ENCODE measurements around the gene KATNAL2.
"Not testable (repeated sequence)": the region's sequence is repeated elsewhere in the genome, so short reads cannot be mapped to it uniquely, and the experiment has no call there.

KATNAL2 gene

DNA sequence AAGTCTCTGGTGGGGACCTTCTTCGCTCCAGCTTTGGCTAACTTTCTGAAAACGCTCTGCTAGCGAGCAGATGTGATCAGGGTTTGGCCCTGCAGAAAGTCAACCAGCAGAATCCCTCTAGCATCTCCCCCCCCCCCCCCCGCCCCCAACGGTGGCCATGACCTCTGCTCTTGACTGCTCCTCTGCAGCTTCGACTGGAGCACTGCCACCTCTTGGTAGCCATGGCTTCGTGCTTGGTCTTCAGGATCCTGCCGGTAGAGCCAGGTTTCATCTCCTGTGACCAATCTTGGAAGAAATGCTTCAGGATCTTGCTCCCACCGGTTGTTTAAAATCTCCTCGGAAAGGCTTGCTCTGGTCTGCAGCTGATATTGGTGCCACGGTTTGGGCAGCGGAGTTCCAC lies 113.5 kb downstream of the KATNAL2 start:
- DNase-seq (ENCODE audit: extremely low read depth in 1 of 2, low read depth in 1 of 2) = not testable (repeated sequence)

DNA sequence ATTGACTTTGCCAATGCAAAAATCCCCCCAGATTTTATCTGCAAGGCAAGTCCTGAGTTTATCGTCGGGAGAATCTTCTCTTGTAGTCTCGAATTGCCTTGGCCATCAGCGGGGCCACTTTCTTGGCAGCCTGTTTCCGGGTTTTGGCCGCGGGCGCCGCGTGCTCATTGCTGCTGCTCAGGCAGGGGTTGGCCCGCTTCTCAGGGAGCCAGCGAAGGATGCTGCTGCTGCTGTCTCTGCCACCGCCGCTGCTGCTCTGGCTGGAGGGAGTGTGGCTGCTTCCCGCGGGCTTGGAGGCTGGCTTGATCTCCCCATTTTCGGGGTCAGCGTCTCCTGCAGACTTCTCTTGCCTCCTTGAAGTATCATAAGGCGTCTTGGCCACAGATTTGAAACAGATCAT lies 115.5 kb downstream of the KATNAL2 start:
- DNase-seq (ENCODE audit: extremely low read depth in 1 of 2, low read depth in 1 of 2) = no peak

DNA sequence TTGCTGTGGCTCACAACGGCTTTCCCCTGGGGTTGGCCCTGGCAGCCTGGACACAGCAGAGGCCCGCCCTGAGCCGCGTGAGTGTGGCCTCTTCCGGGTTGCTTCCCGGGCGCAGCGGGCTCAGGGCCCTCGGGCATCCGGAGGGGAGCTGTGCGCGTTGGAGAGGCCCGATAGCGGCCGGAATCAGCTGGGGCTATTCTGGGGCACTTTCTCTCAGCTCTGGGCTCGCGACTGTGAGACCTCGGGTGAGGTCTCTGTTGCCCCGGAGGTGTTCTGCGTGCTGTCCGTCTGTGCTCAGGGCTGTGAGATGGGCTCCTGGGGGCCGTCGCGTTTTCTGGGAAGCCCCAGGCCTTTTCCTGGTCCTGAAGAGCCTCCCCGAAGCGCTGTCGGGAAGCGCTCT lies 117.2 kb downstream of the KATNAL2 start:
- not testable (repeated sequence) for DNase-seq (ENCODE audit: extremely low read depth in 1 of 2, low read depth in 1 of 2)

DNA sequence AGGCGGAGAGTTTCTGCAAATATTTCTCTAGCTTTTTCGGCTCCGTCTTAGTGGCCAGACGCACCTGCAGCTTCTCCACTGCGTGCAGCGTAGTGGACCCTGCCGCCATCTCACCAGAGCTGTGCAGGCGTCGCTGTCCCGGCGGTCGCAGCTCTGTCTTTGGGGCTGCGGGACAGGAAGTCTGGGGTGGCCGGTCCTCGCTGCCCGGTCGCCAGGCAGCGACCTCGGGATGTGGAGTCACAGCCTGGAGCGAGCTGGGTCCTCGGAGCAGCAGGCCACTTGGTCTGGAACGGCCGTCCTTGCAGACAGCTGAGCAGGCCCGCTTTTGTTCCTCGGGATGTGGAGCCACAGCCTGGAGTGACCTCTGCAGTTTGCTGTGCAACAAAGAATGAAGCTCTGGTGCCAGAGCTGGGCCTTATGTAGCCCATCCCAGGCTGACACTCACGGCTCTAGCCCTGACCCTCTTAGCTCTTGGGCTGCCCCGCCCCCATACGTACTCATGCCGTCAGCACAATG lies 117.8 kb downstream of the KATNAL2 start, which contains the start of gene ELOA2:
TSS of gene ELOA2 (minus strand) at position 466 of the 516 bp plus-strand sequence. CDS start at position 109, 357 bp downstream.
- DNase-seq (ENCODE audit: extremely low read depth in 1 of 2, low read depth in 1 of 2) = no peak

DNA sequence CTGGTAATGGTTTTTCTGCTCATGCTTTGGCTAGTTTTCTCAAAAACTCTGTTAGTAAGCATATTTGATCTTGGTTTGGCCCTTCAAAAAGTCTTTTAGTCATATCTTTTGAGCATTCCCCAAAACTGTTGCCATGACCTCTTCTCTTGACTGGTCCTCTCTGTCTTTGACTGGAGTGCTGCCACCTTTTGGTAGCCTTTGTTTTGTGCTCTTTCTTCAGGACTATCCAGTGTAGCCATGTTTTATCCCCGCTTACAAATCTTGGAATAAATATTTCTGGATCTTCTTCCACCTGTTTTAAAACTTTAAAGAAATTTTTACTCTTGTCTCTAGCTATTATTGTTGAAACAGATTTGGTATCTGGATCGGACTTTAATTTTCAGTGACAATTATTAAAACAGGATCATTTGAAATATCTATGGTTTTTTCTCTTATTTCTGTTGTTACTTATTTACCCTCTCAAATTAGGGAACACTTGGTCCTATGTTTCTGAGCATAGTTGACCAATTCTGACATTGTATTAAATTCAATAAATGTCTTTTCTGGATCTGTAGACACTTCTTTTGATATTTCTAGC lies 119.0 kb downstream of the KATNAL2 start:
- DNase-seq (ENCODE audit: extremely low read depth in 1 of 2, low read depth in 1 of 2) = no peak

DNA sequence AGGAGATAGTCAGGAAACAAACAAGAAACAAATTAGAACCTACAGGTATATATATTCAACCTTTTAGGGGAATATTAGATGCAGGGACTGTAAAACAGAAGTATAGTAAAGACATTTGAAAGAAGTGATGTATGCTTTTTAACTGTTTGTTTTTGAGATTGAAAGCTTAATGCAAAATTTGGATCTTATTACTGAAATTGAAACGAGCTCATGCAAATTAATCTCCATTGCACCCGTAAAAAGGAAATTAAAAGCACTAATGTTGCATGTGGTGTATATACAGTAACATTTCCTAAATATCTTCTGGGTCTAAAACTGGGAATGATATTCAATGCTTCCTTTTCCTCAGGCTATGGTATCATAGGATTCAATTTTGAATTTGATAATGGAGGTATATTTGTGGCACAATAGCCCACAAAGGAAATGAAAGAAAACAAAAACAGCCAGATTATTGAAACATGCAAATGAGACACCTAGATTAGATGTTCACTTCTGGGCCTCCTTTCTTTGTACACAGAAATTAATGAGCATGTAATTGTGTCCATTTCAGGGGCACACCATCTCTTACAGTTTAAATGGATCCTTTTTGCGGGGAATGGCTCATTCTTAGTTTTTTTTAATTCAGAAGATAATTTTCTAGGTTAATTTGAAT lies 119.7 kb downstream of the KATNAL2 start:
- no peak for DNase-seq (ENCODE audit: extremely low read depth in 1 of 2, low read depth in 1 of 2)

DNA sequence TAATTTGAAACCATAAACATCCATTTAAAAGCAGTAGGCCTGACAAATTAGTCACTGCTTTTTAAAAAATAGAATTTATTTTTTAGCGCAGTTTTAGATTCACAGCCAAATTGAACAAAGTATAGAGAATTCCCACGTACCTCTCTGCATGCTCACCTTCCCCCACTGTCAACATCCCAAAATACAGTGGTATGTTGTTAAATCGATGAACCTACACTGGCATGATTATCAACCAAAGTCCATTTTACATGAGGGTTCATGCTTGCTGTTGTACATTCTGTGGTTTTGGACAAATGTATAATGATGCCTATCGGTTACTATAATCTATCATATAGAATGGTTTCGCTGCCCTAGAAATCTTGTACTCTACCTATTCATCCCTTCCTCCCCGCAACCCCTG lies 123.6 kb downstream of the KATNAL2 start:
- no peak for DNase-seq (ENCODE audit: extremely low read depth in 1 of 2, low read depth in 1 of 2)

DNA sequence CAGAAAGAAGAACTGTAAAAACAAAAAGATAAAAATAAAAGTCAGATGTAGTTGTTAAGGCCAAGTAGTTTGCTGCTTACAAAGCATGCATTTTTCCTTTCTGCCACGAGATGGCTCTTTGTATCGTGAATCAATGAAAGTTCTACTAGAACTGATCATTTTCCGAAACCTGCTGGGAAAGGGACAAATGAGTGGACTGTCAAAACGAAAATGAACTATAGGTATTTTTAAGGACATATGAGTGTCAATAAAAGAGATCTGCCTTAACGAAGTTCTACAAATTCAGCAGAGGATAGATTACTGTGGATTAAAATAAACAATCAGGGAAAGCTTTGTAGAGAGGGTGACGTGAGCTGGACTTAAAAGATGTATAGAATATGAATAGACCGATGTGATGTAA lies 133.1 kb downstream of the KATNAL2 start:
- no peak for DNase-seq (ENCODE audit: extremely low read depth in 1 of 2, low read depth in 1 of 2)

DNA sequence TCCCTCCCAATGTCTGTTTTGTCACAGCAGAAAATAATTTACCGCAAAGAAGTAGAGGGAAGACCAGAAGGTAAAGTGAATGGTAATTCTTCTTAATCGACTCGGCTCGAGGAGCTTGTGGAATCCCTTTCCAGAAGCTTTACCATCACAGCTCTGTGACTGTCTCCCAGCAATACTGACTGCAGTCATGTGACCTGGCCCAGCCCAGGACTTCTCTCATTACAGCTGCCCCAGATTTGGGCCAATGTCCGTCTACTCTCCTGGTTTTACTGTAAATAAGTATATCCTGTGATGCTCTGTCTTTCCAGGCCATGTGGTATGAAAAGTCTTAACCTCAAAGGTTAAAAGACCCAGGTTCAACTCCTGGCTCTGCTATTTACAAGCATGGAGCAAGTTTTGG lies 137.0 kb downstream of the KATNAL2 start:
- DNase-seq (ENCODE audit: extremely low read depth in 1 of 2, low read depth in 1 of 2) = no peak

DNA sequence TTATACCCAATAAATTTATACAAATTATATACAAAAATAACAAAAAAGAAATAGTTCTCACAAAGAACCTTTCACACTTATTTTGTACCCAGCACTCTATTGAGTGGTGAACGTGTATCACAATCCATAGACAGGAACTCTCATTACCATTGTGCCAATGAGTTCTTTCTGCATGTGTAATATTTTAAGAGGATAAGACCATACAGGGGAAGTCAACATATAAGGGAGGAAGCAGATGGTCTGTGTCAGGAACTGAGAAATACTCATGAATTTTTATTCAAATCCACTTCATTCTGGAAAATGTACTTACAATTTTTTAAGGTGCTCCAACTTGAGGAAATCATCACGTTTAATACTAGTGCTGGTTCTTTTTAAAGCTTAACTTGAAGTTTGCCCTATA lies 145.1 kb downstream of the KATNAL2 start:
- no peak for DNase-seq (ENCODE audit: extremely low read depth in 1 of 2, low read depth in 1 of 2)

DNA sequence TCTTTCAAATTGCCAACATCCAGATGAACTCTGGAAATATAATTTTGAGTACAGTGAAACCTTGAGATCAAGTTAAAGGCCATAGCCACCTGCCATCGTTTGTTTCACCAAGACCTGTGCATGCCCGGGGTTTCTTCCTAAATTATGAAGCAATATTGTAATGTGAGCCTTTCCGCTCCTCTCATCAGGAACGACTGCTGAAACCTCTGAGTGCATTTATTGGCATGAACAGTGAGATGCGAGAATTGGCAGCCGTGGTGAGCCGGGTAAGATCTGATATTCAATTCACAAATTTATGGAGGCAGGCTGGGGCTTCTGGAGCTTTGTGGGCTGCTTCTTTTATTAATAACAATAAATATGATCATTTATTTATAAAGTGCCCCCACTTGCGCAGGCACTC lies 145.7 kb downstream of the KATNAL2 start:
- no peak for DNase-seq (ENCODE audit: extremely low read depth in 1 of 2, low read depth in 1 of 2)

DNA sequence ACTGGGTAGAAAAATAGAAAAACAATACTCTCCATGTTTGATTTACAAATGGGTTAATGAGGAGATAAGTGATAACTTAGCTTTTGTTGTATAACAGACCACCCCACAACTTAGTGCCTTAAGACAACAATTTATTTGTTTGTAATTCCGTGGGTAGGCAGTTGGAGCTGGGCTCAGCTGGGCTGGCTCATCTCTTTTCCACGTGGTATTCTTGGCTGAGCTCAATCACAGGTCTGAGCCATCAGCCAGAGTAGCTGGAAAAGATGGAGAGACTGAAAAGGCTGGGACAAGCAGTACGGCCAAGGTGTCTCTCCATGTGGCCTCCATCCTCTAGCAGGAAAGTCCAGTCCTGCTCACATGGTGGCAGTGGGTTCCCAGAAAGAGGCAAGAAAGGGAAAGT lies 150.2 kb downstream of the KATNAL2 start:
- no peak for DNase-seq (ENCODE audit: extremely low read depth in 1 of 2, low read depth in 1 of 2)

DNA sequence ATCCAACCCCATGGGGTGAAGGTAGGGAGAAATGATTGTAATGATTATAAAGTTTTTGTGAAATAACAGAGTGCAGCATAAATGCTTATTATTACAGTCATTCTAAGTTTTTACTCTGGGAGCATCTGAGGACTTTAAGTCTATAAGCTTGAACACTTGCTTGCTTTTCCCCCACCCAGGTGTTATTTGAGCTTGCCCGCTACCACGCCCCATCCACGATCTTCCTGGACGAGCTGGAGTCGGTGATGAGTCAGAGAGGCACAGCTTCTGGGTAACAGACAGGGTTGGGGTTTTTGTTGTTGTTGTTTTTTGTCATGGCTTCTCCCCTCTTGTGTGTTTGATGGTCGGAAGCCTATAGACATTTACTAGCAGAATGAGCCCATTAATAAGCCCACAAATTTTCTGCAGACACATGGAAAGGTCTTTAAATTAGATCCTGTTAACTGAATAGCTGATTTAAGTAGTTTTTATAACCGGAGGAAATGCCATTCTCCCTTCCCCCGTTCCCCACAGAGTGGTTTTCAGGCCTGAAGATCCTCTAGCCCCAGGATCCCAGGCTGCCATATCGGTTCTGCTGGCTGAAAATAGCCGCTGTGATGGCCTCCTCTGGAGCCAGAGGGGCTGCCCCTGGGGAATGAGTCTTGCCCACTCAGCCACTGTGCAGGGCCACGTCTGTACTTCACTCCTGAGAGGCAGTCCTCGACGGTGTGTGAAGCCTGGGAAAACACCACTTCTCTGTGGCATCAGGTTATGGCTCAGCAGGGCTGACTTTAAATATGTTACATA lies 157.9 kb downstream of the KATNAL2 start:
- DNase-seq (ENCODE audit: extremely low read depth in 1 of 2, low read depth in 1 of 2) = no peak

DNA sequence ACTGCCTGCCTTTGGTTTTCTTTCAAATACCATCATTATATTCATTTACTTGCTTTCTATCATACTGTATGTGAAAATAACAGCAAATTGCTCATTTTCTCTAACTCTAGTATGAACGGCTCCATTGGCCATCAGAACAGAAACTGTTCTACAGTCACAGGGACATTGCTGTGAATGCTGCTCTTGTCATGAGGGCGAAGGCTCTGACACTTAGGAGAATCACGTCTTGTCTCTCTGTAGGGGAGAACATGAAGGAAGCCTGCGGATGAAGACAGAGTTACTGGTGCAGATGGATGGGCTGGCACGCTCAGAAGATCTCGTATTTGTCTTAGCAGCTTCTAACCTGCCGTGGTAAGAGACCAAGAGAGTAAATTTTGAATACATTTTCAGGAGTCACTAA lies 159.7 kb downstream of the KATNAL2 start:
- no peak for DNase-seq (ENCODE audit: extremely low read depth in 1 of 2, low read depth in 1 of 2)

DNA sequence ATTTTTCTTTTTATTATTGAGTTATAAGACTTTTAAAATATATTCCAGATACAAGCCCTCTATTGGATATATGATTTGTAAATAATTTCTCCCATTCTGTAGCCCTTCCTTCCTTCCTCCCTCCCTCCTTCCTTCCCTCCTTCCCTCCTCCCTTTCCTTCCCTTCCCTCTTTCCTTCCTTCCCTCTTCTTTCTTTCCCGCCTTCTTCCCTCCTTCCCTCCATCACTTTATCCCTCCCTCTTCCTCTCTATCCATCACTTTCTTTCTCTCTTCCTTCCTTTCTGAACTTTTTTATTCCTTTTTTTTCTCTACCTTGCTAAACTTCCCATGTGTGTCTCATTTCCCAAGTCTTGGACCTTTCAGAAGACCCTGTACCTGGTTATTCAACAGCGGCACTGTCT lies 163.5 kb downstream of the KATNAL2 start:
- DNase-seq (ENCODE audit: extremely low read depth in 1 of 2, low read depth in 1 of 2) = no peak

DNA sequence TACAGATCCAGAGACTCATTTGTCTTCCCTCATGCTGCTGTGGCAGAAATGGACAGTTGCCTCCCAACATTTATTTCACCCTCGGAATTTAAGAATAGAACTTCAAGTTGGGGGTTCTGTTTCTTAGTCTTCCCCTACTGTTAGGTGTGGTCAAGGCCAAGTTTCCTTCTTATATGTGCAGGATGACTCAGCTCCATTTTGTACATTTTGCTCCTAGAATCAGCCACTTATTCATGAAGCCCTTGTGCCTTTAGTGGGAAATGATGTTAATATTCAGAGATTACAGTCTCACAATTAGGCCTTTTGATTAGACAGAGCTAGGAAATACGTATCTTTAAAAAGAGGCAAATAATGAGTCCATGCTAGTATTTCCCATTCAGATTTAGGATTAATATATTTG lies 164.2 kb downstream of the KATNAL2 start:
- no peak for DNase-seq (ENCODE audit: extremely low read depth in 1 of 2, low read depth in 1 of 2)

DNA sequence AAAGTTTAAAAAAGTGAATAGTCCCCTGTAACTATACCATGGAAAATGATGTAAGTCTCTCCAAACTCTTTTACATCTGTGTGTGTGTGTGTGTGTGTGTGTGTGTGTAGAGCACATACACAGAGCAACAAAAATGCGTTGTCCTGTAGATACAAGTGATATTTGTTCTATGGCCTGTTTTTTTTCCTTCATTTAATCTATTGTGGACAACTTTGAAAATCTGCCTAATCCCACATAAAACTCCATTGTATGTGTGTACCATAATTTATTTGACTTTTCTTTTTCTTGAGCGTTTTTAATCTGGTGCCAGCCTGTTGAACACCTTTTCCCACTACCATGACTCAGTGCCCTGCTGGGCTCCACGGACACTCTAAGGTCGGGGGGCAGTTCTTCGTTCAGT lies 170.3 kb downstream of the KATNAL2 start:
- no peak for DNase-seq (ENCODE audit: extremely low read depth in 1 of 2, low read depth in 1 of 2)

DNA sequence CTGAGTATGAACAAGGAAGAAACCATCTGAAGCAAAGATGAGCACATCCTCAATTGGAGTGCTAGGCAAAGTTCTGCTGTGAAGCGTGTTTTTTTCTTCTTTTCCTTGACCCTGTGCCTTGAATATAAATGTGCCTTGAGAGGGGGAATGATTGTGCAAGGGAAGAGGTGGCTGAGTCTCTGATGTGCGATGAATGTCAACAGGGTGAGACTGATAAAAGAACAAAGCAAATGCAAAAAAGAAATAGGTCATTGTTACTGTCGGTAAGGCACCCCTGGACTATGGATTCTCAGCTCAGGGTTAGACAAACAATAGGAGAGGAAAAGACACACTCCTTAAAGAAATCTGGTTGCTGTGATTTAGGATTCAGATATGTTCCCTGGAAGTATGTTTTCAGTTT lies 178.4 kb downstream of the KATNAL2 start:
- DNase-seq (ENCODE audit: extremely low read depth in 1 of 2, low read depth in 1 of 2) = no peak

DNA sequence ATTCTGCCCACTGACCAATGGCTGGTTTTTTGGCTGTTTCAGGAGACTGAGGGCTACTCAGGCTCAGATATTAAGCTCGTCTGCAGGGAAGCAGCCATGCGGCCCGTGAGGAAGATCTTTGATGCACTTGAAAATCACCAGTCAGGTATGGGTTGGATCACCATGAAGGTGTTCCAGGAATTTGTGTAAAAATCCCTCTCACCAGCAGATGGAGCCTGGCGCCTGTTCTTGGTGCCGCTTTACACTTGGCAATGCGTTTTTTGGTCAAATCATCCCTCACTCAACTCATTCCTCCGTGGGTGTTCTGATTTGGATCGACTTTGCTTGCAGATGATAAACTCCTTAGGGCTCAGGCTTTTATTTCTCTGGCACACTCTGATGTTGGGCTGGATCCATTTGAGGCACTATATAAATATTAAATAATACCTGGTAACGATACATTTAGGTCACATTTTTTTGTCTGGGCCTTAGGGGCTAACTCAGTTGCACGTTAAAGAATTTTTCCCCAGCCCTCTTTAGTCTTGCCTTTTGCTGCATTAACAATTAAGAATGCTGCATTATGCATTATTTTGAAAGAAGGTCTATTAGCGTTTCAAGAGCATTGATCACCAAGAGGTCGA lies 182.9 kb downstream of the KATNAL2 start:
- peak in 1 of 2 donors; percentile 8 for DNase-seq (ENCODE audit: extremely low read depth in 1 of 2, low read depth in 1 of 2)

DNA sequence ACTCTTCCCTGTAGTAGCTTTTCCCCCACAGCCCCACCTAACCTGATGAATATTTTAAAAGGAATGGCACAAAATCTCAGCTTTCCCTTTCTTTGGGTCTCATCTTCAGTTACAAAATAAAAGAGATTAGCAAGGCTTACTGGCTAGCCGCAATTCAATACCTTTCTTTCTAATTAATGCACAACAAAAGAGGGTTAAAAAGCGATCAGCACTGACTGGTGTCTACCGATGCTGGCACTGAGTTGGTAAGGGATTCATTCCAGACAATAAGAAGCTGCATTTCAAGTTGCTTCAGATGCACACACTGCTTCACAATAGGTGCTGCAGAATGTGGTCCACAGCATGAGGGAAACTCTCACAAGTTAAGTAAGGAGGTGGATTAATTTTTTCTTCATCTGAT lies 191.0 kb downstream of the KATNAL2 start:
- DNase-seq (ENCODE audit: extremely low read depth in 1 of 2, low read depth in 1 of 2) = no peak

DNA sequence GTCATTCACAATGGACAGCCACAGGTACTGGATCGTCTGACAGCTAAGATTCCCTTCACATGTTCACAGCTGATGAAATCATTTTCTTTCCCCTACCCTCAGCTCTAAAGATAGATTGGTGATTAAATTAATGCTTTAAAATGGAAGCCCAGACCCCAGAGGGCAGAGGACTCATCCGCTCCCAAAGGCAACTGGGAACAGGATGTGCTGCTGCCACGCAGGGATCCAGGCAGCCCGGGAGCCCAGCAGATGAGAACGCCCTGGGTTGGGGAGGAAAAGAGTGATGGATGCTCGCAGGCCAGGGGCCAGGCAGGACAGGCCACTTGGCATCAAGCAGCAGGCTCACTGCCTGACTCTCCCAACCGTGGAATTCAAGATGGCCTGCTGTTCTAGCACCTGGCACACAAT lies 191.6 kb downstream of the KATNAL2 start:
- DNase-seq (ENCODE audit: extremely low read depth in 1 of 2, low read depth in 1 of 2) = no peak

Data from stimulated activated CD8-positive, alpha-beta memory T cell treated with anti-CD3 and anti-CD28 coated beads, Interleukin-7, amount 100 ng/mL, for 48 hours (primary cell).